Measurements from ENCODE around the gene RYR1.
A peak's percentile ranks its signal among the peaks of the same experiment; 100 is the strongest.

Gene RYR1

GRCh38 chr19:38433268-38433733 is at the start of gene RYR1:
TSS of gene RYR1 (plus strand) at chr19:38433691. CDS start at chr19:38433830, 139 bp downstream.
- no peak for DNase-seq (ENCODE audit: low spot score)

GRCh38 chr19:38383743-38384142 is 49.7 kb upstream of the RYR1 start:
- no peak for DNase-seq (ENCODE audit: low spot score)

- no peak for DNase-seq (ENCODE audit: low spot score)
Measured at GRCh38 chr19:38384209-38385027, 49.1 kb upstream of the RYR1 start.

GRCh38 chr19:38385057-38385803 is 48.3 kb upstream of the RYR1 start:
- DNase-seq (ENCODE audit: low spot score), result no peak

GRCh38 chr19:38385804-38386257 is 47.7 kb upstream of the RYR1 start:
- DNase-seq (ENCODE audit: low spot score), result no peak

DNA sequence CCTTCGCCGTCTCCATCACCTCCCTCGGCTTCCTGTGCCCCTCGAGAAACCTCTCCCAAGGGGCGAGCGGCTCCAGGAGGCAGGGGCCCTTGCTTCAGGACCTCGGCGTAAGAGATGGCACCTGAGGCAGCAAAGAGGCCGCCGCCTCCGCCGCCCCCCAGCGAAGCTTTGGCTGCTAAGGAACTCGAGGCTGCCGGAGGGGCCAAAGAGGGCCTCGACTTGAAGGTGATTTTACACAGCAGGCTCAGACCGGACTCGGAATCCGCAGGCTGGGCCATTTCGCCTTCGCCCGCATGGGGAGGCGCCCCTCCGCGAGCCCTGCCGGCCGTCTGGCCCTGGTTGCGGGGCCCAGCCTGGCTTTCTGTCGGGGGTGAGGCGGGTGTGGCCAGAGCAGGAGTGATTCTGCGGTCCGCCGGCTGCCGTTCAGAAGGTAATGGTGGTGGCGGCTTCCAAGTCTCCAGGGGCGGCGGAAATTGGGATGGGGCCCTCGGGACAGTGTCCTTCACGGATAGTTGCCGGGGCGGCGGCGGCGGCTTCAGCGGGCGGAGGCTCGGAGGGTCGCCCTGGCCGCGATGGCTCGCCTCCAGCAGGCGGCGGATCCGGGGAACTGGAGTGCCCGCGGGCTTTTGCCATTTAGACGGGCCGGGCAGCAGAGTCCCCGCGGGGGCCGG is 47.1 kb upstream of the RYR1 start:
- DNase-seq (ENCODE audit: low spot score), result no peak

DNA sequence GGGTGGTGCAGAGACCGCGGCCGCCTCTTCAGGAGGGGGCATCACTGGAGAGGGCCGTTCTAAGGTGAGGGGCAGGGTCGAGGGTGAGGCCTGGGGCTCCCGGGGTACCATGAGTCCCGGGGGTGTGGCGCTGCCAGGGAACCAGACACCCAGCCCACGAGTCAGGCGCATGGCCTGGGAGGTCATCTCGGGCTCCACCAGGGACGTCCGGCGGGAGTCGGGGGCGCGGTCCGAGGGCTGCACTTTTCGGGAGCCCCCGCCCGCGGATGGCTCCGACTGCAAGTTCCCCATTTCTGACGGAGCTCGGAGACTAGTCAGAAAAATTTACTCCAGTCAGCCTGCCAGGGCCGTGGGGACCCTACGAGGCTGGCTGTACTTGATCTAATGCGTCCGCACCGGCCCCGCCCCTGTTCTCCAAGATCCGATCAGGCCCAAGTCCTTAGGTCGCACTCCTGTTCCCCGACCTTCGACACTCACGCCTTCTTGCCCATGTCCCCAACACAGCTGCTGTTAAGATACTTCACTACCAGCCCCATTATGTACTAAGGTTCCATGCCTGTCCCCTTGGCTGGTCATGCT is 46.4 kb upstream of the RYR1 start:
- no peak for DNase-seq (ENCODE audit: low spot score)

DNA sequence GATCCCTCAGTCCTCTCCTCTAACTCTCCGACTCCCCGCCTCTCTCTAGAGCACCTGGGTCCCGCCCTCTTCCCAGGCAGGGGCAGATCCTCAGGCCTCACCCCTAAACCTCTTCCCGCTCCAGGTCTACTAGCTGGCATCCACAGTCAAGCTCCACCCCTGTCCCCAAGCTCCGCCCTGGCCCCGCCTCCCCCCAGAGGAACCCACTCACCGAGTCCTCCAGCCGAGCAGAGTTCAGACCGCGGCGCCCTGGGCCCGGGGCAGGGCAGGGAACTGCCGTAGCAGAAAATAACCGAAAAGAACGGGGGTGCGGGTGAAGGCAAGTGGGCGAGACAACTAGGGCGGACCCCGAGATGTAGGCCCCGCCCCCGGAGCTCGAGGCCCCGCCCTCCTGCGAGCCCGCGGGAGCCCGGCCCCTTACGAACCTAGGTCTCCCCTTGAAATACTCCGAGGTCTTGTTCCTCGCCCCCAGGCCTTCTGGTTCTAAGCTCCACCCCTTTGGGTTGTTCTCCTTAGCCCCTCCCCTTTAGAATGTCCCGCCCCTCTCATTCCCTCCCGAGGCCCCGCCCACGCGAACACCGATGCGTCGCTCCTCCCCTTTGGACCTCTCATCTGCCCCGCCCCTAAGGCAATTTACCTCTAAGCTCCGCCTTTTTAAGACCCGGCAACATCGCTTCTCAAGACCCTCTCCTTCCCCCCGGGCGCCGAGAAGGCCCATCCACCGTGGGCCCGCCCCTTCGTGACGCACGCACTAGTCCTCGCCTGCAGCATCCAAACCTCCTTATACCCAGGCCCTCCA is 45.7 kb upstream of the RYR1 start, which contains the start of gene GGN:
GGN (minus strand) TSS at position 485 of the 799 bp plus-strand sequence. CDS start 773 bp downstream, outside the sequence.
- DNase-seq (ENCODE audit: low spot score), result peak; percentile 90

DNA sequence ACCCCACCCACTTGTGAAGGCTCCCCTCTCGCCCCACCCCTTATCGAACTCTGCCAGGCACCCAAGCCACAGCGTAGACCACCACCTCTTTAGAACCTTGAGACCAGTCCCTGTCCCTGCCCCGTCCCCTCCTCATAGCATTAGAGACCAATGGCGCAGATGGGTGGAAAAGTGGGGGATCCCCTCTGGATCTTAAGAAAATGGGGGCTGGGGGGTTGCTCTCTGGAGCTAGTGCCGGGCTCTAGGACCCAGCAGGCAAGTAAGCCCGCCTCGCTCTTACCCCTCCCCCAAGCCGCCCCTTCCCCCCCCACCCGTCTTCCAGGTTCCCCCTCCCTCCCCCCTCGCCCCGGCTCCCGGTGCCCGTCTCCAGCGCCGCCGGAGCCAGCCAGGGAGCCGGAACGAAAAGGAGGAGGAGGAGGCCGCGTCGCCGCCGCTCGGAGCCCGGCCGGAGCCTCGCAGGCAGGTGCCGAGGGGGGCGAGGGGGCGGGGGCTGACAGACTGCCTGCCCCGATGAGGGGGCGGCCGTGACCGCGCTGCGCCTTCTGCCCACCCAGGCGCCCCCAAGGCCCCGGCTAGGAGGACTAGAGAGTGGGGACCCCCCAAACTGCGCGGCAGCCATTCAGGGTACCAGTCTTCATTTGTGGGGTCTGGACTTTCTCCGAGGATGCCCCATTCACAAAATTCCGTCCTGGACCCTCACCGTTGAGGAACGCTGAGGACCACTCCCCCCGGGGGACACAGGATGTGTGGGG is 45.0 kb upstream of the RYR1 start, which contains the start of gene SPRED3:
SPRED3 (plus strand) TSS at position 349 of the 752 bp plus-strand sequence. CDS start 1,606 bp downstream, outside the sequence.
- DNase-seq (ENCODE audit: low spot score), result peak; percentile 66

DNA sequence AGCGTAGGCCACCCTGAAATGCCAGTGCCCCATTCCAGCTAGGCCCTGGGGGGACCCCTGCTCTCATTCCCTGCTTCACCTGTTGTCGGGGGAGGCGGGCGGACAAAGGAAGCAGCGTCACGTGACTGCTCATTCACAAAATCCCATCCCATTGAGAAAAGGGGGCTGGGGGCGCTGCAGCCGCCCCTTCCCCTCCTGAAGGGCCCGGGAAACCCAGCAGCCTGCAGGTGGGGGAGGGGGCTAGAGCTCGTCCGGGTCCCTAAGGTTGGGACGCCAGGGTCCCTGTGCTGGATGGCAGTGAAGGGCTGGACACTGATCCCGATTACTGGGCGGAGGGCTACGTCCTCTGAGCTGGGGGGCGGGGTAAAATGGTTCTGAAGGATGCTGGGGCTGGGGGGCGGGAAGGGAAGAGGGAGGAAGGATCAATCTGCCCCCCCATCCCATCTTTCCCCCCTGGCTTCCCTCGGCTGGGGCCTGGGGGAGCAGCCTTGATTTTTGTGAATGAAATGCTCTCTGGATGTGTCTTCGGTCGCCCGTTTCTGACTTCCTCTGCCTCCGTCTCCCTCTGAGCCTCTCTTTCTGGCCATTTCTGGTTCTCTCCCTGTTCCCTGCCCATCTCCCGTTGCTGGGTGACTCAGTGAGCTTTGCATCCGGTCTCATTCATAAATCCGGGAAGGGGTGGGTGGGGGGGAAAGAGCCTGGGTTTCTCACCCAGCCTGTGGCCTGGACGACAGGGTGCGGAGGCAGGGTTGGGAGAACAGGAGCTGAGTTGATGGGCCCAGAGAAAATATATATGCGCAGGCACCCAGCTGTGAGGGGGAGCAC is 44.2 kb upstream of the RYR1 start:
- DNase-seq (ENCODE audit: low spot score), result peak; percentile 87

GRCh38 chr19:38389957-38390924 is 43.2 kb upstream of the RYR1 start:
- DNase-seq (ENCODE audit: low spot score), result no peak

GRCh38 chr19:38391911-38392464 is 41.5 kb upstream of the RYR1 start:
- DNase-seq (ENCODE audit: low spot score), result no peak

GRCh38 chr19:38392707-38393308 is 40.7 kb upstream of the RYR1 start:
- peak; percentile 56 for DNase-seq (ENCODE audit: low spot score)

GRCh38 chr19:38394488-38394887 is 39.0 kb upstream of the RYR1 start:
- no peak for DNase-seq (ENCODE audit: low spot score)

DNA sequence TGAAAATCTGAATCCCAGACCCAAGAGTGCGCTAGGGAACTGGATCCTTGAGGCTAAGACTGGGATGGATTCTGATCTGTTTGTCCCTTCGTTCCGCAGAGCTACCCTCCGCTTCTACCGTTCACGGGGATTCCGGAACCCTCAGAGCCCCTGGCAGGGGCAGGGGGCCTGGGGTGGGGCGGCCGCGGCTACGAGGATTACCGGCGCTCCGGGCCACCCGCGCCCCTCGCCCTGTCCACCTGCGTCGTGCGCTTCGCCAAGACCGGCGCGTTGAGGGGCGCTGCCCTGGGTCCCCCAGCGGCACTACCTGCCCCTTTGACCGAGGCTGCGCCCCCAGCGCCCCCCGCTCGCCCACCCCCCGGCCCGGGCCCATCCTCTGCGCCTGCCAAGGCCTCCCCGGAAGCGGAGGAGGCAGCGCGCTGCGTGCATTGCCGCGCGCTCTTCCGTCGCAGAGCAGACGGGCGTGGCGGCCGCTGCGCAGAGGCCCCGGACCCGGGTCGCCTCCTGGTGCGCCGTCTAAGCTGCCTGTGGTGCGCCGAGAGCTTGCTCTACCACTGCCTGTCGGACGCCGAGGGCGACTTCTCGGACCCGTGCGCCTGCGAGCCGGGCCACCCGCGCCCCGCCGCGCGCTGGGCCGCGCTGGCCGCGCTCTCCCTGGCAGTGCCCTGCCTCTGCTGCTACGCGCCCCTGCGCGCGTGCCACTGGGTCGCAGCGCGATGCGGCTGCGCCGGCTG is 37.9 kb upstream of the RYR1 start:
- no peak for DNase-seq (ENCODE audit: low spot score)

GRCh38 chr19:38399081-38399480 is 34.4 kb upstream of the RYR1 start:
- no peak for DNase-seq (ENCODE audit: low spot score)

GRCh38 chr19:38399537-38399936 is 34.0 kb upstream of the RYR1 start:
- no peak for DNase-seq (ENCODE audit: low spot score)

All from RKO (cell line).